ENCODE data around the gene LGR6. TPM values are rescaled to one million over a fixed set of nuclear protein-coding genes. Genes with fewer than 3 reads are reported as not detected.

LGR6 gene, protein sequence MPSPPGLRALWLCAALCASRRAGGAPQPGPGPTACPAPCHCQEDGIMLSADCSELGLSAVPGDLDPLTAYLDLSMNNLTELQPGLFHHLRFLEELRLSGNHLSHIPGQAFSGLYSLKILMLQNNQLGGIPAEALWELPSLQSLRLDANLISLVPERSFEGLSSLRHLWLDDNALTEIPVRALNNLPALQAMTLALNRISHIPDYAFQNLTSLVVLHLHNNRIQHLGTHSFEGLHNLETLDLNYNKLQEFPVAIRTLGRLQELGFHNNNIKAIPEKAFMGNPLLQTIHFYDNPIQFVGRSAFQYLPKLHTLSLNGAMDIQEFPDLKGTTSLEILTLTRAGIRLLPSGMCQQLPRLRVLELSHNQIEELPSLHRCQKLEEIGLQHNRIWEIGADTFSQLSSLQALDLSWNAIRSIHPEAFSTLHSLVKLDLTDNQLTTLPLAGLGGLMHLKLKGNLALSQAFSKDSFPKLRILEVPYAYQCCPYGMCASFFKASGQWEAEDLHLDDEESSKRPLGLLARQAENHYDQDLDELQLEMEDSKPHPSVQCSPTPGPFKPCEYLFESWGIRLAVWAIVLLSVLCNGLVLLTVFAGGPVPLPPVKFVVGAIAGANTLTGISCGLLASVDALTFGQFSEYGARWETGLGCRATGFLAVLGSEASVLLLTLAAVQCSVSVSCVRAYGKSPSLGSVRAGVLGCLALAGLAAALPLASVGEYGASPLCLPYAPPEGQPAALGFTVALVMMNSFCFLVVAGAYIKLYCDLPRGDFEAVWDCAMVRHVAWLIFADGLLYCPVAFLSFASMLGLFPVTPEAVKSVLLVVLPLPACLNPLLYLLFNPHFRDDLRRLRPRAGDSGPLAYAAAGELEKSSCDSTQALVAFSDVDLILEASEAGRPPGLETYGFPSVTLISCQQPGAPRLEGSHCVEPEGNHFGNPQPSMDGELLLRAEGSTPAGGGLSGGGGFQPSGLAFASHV
- total RNA-seq, result 0.76 and 2.4 TPM in 2 replicates

DNA sequence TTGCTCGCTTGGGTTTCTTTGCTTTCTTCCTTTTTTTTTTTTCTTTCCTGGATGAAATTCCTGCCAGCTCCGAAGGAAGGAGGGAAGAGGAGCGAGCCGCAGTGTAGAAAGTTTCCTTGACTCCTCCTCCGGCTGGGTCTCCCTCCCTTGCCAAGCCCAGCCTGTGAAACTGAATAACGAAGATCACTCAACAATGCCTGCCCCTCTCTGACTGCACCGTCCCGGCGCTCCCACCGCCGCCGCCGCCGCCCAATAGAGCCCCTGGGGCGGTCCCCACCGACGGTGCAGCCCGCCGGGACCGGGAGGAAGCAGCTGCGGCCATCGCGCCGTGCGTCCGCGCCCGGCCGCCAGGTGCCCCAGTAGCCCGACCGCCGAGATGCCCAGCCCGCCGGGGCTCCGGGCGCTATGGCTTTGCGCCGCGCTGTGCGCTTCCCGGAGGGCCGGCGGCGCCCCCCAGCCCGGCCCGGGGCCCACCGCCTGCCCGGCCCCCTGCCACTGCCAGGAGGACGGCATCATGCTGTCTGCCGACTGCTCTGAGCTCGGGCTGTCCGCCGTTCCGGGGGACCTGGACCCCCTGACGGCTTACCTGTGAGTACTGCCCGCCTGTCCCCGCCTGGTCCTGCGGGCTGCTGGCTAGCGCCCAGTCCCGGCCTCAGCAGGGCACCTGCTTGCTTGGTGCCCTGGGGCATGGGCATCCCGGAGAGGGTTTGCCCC, at the start of gene LGR6:
TSS of gene LGR6 (plus strand) at position 186 of the 714 bp plus-strand sequence. CDS start at position 377, 191 bp downstream.

DNA sequence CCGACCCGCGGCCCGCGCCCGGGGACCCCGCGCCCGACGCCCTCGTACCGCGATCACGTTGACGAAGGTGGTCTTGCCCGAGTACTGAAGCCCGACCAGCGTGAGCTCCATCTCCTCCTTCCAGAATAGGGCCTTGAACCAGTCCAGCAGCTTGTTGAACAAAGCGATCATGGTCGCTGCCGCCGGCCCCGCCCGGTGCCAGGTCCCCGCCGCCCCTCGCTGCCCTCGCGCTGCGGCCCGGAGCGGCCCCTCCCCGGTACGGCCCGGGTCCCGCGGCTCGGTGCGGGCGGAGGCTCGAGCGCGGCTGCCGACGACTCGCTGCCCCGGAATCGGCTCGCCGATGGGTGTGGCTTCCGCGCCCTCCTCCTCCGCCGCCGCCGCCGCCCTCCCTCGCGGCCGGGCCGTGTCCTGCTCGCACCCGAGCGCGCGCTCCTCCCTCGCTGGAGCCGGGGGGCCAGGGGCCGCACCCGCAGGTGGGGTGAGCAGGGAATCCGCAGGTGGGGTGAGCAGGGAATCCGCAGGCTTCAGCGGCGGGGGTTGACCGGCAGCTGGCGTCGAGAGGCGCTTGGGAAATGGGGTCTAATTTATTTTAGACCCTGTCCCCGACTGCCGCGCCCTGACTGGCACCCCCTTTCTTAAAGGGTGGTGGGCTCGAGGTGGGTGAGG, 49.1 kb upstream of the LGR6 start, which contains the start of gene ARL8A:
TSS of gene ARL8A (minus strand) at position 336 of the 666 bp plus-strand sequence. CDS start at position 171, 165 bp downstream.

DNA sequence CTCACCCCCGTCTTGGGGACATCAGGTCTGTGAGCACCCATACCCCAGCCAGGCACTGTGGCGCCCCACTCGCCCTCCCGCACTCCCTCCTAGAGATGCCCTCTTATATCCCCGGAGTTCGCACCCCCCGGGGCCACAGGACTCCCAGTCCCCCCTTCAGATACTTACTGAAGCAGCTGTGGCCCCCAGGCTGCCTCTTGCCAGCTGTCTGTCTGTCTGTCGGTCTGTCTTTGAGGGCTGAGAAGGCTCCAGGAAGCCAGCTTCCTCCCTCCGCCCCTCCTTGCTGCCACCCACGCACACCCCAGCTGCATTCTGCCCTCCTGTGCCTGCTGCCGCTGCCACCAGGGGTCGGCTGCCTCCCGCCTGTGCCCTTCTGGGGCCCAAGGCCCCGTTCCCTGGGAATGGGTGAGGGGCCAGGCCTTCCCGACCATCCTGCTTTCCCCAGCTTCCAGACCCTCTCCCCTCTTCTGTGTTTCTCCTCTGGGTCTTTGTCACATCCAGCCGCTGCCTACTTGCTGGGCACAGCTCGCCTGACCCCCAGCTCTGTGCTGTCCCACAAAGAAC, 33.1 kb upstream of the LGR6 start, which contains the start of gene PTPN7:
TSS of gene PTPN7 (minus strand) at position 226 of the 564 bp plus-strand sequence. CDS start 1,200 bp downstream, outside the sequence.

GRCh38 chr1:202348509-202349205, 155.1 kb downstream of the LGR6 start, which contains the start of gene PPP1R12B:
PPP1R12B (plus strand) TSS chr1:202348699; CDS start chr1:202348852, 153 bp downstream.

Other genes with a start within 250 kb of the LGR6 start
- 0.22 and 0.39 TPM in 2 replicates for gene LMOD1, start 247.3 kb upstream of the LGR6 start, total RNA-seq
- gene TIMM17A, start 238.3 kb upstream of the LGR6 start, total RNA-seq, result 24.7 and 44.6 TPM in 2 replicates
- gene RNPEP, start 211.2 kb upstream of the LGR6 start, total RNA-seq, result 82.1 and 108 TPM in 2 replicates
- gene ELF3, start 183.2 kb upstream of the LGR6 start, total RNA-seq, result 6.3 and 6.7 TPM in 2 replicates
- gene GPR37L1, start 70.9 kb upstream of the LGR6 start, total RNA-seq, result under 0.01 TPM in 1 of 2 replicates, not detected in the other
- gene ARL8A, start 49.1 kb upstream of the LGR6 start, total RNA-seq, result 11.8 and 11.9 TPM in 2 replicates
- gene PTPN7, start 33.2 kb upstream of the LGR6 start, total RNA-seq, result not detected in 2 replicates
- gene UBE2T, start 148.1 kb downstream of the LGR6 start, total RNA-seq, result 7.1 and 16.4 TPM in 2 replicates
- 15.7 and 28.7 TPM in 2 replicates for gene PPP1R12B, start 154.9 kb downstream of the LGR6 start, total RNA-seq

Measured in placental epithelial cell (primary cell).